RCC 7860 (cell line): ENCODE measurements around the gene ADGRA1.

Source experiments
- DNase-seq: peaks from one replicate; pipeline ENCODE4 v3.0.0-alpha.2; 2015; ENCODE audit warnings: low spot score
- FAIRE-seq: peaks from 2 replicates; lab custom pipeline; 2012; peaks lifted over from hg19 to GRCh38; lab: Jason Lieb, UNC

The ADGRA1 gene

GRCh38 chr10:133094286-133094685 lies 6.6 kb downstream of the ADGRA1 start:
- FAIRE-seq, result no peak
- no peak for DNase-seq

- DNase-seq, result no peak
- no peak for FAIRE-seq
Observed at GRCh38 chr10:133094866-133095265, 7.1 kb downstream of the ADGRA1 start.

GRCh38 chr10:133095586-133095985 lies 7.9 kb downstream of the ADGRA1 start:
- FAIRE-seq (no peak), DNase-seq (no peak)

GRCh38 chr10:133096616-133097269 lies 9.0 kb downstream of the ADGRA1 start:
- FAIRE-seq, result no peak
- DNase-seq, result no peak

- no peak for DNase-seq
- FAIRE-seq, result no peak
Observed at GRCh38 chr10:133097418-133097817, 9.7 kb downstream of the ADGRA1 start.

GRCh38 chr10:133097961-133098360 lies 10.2 kb downstream of the ADGRA1 start:
- DNase-seq, result no peak
- no peak for FAIRE-seq

GRCh38 chr10:133098426-133099124 lies 10.9 kb downstream of the ADGRA1 start:
- no peak for DNase-seq
- FAIRE-seq, result no peak

- FAIRE-seq, result no peak
- no peak for DNase-seq
Observed at GRCh38 chr10:133099571-133099970, 11.8 kb downstream of the ADGRA1 start.

GRCh38 chr10:133100186-133100585 lies 12.5 kb downstream of the ADGRA1 start:
- FAIRE-seq (no peak), DNase-seq (no peak)

GRCh38 chr10:133100706-133101415 lies 13.1 kb downstream of the ADGRA1 start:
- DNase-seq (no peak), FAIRE-seq (no peak)

GRCh38 chr10:133101416-133101810 lies 13.7 kb downstream of the ADGRA1 start:
- no peak for FAIRE-seq
- DNase-seq, result no peak

GRCh38 chr10:133102415-133103095 lies 14.8 kb downstream of the ADGRA1 start:
- DNase-seq (no peak), FAIRE-seq (no peak)

- DNase-seq (no peak), FAIRE-seq (no peak)
Observed at GRCh38 chr10:133103311-133103910, 15.7 kb downstream of the ADGRA1 start.

- FAIRE-seq (no peak), DNase-seq (no peak)
Observed at GRCh38 chr10:133104068-133104962, 16.6 kb downstream of the ADGRA1 start.

GRCh38 chr10:133104963-133105640 lies 17.4 kb downstream of the ADGRA1 start:
- DNase-seq, result no peak
- no peak for FAIRE-seq

GRCh38 chr10:133105686-133106390 lies 18.1 kb downstream of the ADGRA1 start:
- FAIRE-seq, result no peak
- no peak for DNase-seq

- DNase-seq, result no peak
- FAIRE-seq, result no peak
Observed at GRCh38 chr10:133106516-133106915, 18.8 kb downstream of the ADGRA1 start.

GRCh38 chr10:133107442-133107841 lies 19.7 kb downstream of the ADGRA1 start:
- DNase-seq (no peak), FAIRE-seq (no peak)

- DNase-seq, result no peak
- FAIRE-seq, result no peak
Observed at GRCh38 chr10:133109711-133110110, 22.0 kb downstream of the ADGRA1 start.
